ENCODE data around the gene SLC6A18.

SLC6A18 gene

GRCh38 chr5:1240496-1241260 is 15.5 kb downstream of the SLC6A18 start:
- H4K20me1 ChIP-seq (ENCODE audit: insufficient read depth, low read length), result no peaks in the 10 kb centered on the region
- no peak overlapping the region for H3K9ac ChIP-seq (ENCODE audit: low read length)
- H3K27me3 ChIP-seq (ENCODE audit: low read depth, low read length), result no peaks in the 10 kb centered on the region
- no peak overlapping the region for H3K4me2 ChIP-seq (ENCODE audit: low read length)
- H3K4me3 ChIP-seq (ENCODE audit: low read length), result no peak overlapping the region
- H3K27ac ChIP-seq (ENCODE audit: low read length), result no peak overlapping the region
- H2AFZ ChIP-seq (ENCODE audit: low read depth, low read length), result no peak overlapping the region
- no peaks in the 10 kb centered on the region for H3K36me3 ChIP-seq (replicated peaks; ENCODE audit: low read depth, low read length)
- no peaks in the 10 kb centered on the region for H3K9me3 ChIP-seq (ENCODE audit: insufficient read depth, low read length)
- TF ChIP-seq CTCF (IDR thresholded peaks at IDR 0.05; ENCODE audit: low read depth, low read length), result no peak
- TF ChIP-seq EZH2phosphoT487 (IDR thresholded peaks at IDR 0.05; ENCODE audit: low read depth), result no peak
- H3K4me1 ChIP-seq (ENCODE audit: low read length), result no peaks in the 10 kb centered on the region
- no peaks in the 10 kb centered on the region for H3K79me2 ChIP-seq (ENCODE audit: low read length)

- Histone ChIP-seq H3K9ac (ENCODE audit: low read length) (no peak overlapping the region), H3K4me2 (ENCODE audit: low read length) (no peak overlapping the region), H3K9me3 (ENCODE audit: insufficient read depth, low read length) (no peaks in the 10 kb centered on the region), H3K4me1 (ENCODE audit: low read length) (no peaks in the 10 kb centered on the region), H3K27ac (ENCODE audit: low read length) (no peak overlapping the region), H3K36me3 (replicated peaks; ENCODE audit: low read depth, low read length) (no peaks in the 10 kb centered on the region), H2AFZ (ENCODE audit: low read depth, low read length) (no peak overlapping the region), H4K20me1 (ENCODE audit: insufficient read depth, low read length) (no peaks in the 10 kb centered on the region), H3K4me3 (ENCODE audit: low read length) (no peak overlapping the region), H3K27me3 (ENCODE audit: low read depth, low read length) (no peaks in the 10 kb centered on the region), H3K79me2 (ENCODE audit: low read length) (no peaks in the 10 kb centered on the region)
- TF ChIP-seq CTCF (IDR thresholded peaks at IDR 0.05; ENCODE audit: low read depth, low read length) (no peak), EZH2phosphoT487 (IDR thresholded peaks at IDR 0.05; ENCODE audit: low read depth) (no peak)
Measured at GRCh38 chr5:1241509-1242080, 16.4 kb downstream of the SLC6A18 start.

GRCh38 chr5:1242733-1243486 is 17.7 kb downstream of the SLC6A18 start:
- Histone ChIP-seq H3K79me2 (ENCODE audit: low read length) (no peaks in the 10 kb centered on the region), H3K4me3 (ENCODE audit: low read length) (no peak overlapping the region), H3K4me2 (ENCODE audit: low read length) (no peak overlapping the region), H3K27me3 (ENCODE audit: low read depth, low read length) (no peaks in the 10 kb centered on the region), H3K9me3 (ENCODE audit: insufficient read depth, low read length) (no peaks in the 10 kb centered on the region), H3K9ac (ENCODE audit: low read length) (no peak overlapping the region), H4K20me1 (ENCODE audit: insufficient read depth, low read length) (no peaks in the 10 kb centered on the region), H3K27ac (ENCODE audit: low read length) (no peak overlapping the region), H3K4me1 (ENCODE audit: low read length) (no peaks in the 10 kb centered on the region), H2AFZ (ENCODE audit: low read depth, low read length) (no peak overlapping the region), H3K36me3 (replicated peaks; ENCODE audit: low read depth, low read length) (no peaks in the 10 kb centered on the region)
- TF ChIP-seq CTCF (IDR thresholded peaks at IDR 0.05; ENCODE audit: low read depth, low read length) (no peak), EZH2phosphoT487 (IDR thresholded peaks at IDR 0.05; ENCODE audit: low read depth) (no peak)

DNA sequence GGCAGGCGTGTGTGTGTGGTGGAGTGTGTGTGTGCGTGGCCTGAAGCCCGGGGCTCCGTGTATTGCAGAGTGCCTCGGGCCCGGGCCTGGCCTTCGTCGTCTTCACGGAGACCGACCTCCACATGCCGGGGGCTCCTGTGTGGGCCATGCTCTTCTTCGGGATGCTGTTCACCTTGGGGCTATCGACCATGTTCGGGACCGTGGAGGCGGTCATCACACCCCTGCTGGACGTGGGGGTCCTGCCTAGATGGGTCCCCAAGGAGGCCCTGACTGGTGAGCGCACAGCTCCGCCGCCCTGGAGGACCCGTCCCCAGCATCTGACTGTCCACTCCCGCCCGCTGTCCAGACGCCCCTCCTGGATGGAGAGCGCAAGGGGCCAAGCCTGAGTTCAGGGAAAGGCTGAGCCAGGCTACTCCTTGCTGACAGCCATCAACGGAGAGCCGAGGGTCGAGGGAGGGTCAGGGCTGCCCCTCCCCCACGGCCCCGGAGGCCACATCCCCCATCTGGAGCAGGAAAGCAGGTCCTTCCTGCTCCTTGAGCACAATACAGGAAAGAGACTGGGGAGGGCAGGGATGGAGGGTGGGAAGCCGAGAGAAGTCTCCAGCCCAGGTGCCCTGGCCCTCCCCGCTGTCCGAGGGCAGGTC is 18.4 kb downstream of the SLC6A18 start:
- no peaks in the 10 kb centered on the region for H3K9me3 ChIP-seq (ENCODE audit: insufficient read depth, low read length)
- no peaks in the 10 kb centered on the region for H3K79me2 ChIP-seq (ENCODE audit: low read length)
- no peaks in the 10 kb centered on the region for H3K36me3 ChIP-seq (replicated peaks; ENCODE audit: low read depth, low read length)
- H3K9ac ChIP-seq (ENCODE audit: low read length), result no peak overlapping the region
- H3K27ac ChIP-seq (ENCODE audit: low read length), result no peak overlapping the region
- no peak overlapping the region for H3K4me2 ChIP-seq (ENCODE audit: low read length)
- H3K4me3 ChIP-seq (ENCODE audit: low read length), result no peak overlapping the region
- no peaks in the 10 kb centered on the region for H3K4me1 ChIP-seq (ENCODE audit: low read length)
- no peak overlapping the region for H2AFZ ChIP-seq (ENCODE audit: low read depth, low read length)
- no peaks in the 10 kb centered on the region for H3K27me3 ChIP-seq (ENCODE audit: low read depth, low read length)
- TF ChIP-seq CTCF (IDR thresholded peaks at IDR 0.05; ENCODE audit: low read depth, low read length) (no peak), EZH2phosphoT487 (IDR thresholded peaks at IDR 0.05; ENCODE audit: low read depth) (no peak)
- H4K20me1 ChIP-seq (ENCODE audit: insufficient read depth, low read length), result no peaks in the 10 kb centered on the region

All from OCI-LY3 (cell line).